SU-DHL-6 (cell line): ENCODE measurements around the gene PGAM2.

Source experiments
- H2AFZ ChIP-seq: fragments of 200-600 bp; sonication (generic); 2 replicates; pipeline ENCODE4 v1.6.1; 2014; ENCODE audit warnings: low read depth, mild to moderate bottlenecking, moderate library complexity, mixed read lengths, antibody characterized with exemption, low read length; ENCODE audit not compliant: severe bottlenecking
- H3F3A ChIP-seq: fragments of 200-600 bp; shearing (Covaris generic); 2 replicates; pipeline ENCODE4 v1.6.0; 2016; ENCODE audit warnings: antibody characterized with exemption, mild to moderate bottlenecking; ENCODE audit not compliant: insufficient read depth
- H3K27ac ChIP-seq: fragments of 200-600 bp; sonication (generic); 2 replicates; pipeline ENCODE4 v1.5.1; 2016; ENCODE audit warnings: low read depth, mild to moderate bottlenecking, low read length, moderate library complexity, mixed read lengths
- H3K27me3 ChIP-seq: fragments of 200-600 bp; sonication (generic), shearing (Covaris generic); 2 replicates; pipeline ENCODE4 v1.6.0; 2014; ENCODE audit warnings: mild to moderate bottlenecking, low read length
- H3K36me3 ChIP-seq: fragments of 200-600 bp; sonication (generic); 2 replicates; pipeline ENCODE4 v1.6.1; 2014; ENCODE audit warnings: mild to moderate bottlenecking, low read length, mixed read lengths
- H3K4me2 ChIP-seq: fragments of 300-600, 200-600 bp; shearing (Covaris generic), sonication (generic); 2 replicates; pipeline ENCODE4 v1.6.0; 2014; ENCODE audit warnings: low read length, low read depth, mild to moderate bottlenecking; ENCODE audit not compliant: poor library complexity, severe bottlenecking
- H3K4me3 ChIP-seq: fragments of 200-600 bp; sonication (generic); 2 replicates; pipeline ENCODE4 v1.5.1; 2014; ENCODE audit warnings: antibody characterized with exemption, low read length, mild to moderate bottlenecking, mixed read lengths; ENCODE audit not compliant: insufficient read depth, poor library complexity, severe bottlenecking
- H3K79me2 ChIP-seq: fragments of 200-600 bp; sonication (generic); 2 replicates; pipeline ENCODE4 v1.6.1; 2014; ENCODE audit warnings: mild to moderate bottlenecking, low read length, moderate library complexity; ENCODE audit not compliant: insufficient read depth
- H3K9ac ChIP-seq: fragments of 200-600 bp; sonication (generic); 2 replicates; pipeline ENCODE4 v1.7.0; 2014; ENCODE audit warnings: mild to moderate bottlenecking, low read length
- H3K9me2 ChIP-seq: fragments of 200-600 bp; sonication (generic); replicated peaks from 2 replicates; pipeline ENCODE4 v1.6.1; 2014; ENCODE audit warnings: low read length; ENCODE audit not compliant: insufficient read depth
- H3K9me3 ChIP-seq: fragments of 200-600 bp; sonication (generic); 2 replicates; pipeline ENCODE4 v1.6.1; 2014; ENCODE audit warnings: low read length, mixed read lengths; ENCODE audit not compliant: insufficient read depth
- H4K20me1 ChIP-seq: fragments of 200-600 bp; sonication (generic); 2 replicates; pipeline ENCODE4 v1.6.1; 2014; ENCODE audit warnings: low read depth, mild to moderate bottlenecking, antibody characterized with exemption, low read length, moderate library complexity, mixed read lengths
- EZH2phosphoT487 ChIP-seq: fragments of 200-600 bp; sonication (generic), shearing (Covaris generic); conservative IDR thresholded peaks from 2 replicates; pipeline ENCODE4 v1.6.1; 2018; ENCODE audit warnings: mild to moderate bottlenecking, antibody characterized with exemption, low read length, moderate library complexity, mixed read lengths
- TF ChIP-seq, protein P1 (sequence below): fragments of 200-600 bp; sonication (generic); IDR thresholded peaks from one replicate; pipeline ENCODE4 v1.5.1; 2017; ENCODE audit warnings: antibody characterized with exemption, mild to moderate bottlenecking, low read length, moderate library complexity; ENCODE audit not compliant: insufficient read depth, poor library complexity, severe bottlenecking

Gene PGAM2

DNA sequence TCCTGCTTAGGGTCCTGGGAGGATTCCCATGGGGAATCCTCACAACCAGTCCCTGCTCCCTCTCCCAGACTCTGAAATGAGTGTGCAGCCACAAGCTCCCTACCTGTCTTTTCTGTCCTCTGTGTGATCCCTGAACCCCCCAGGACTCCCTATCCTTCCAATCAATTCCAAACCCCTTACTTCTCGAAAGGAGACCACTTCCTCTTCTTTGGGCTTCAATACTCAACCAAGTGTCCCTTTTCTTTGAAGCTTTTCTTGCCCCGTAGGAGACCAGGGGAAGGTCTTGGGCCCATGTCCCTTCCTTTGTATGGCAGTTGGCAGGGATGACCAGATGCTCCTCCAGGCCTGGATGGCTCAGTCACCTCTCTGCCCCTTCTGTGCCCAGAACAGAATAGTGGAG lies 40.5 kb upstream of the PGAM2 start:
- no peaks in the 10 kb centered on the region for H3K79me2 ChIP-seq
- H3K4me2 ChIP-seq: no peak overlapping the region
- H3K27ac ChIP-seq: no peak overlapping the region
- H3K27me3 ChIP-seq: no peaks in the 10 kb centered on the region
- no peaks in the 10 kb centered on the region for H3F3A ChIP-seq
- H3K36me3 ChIP-seq: no peaks in the 10 kb centered on the region
- TF ChIP-seq EZH2phosphoT487: no peak
- TF ChIP-seq, protein P1, sequence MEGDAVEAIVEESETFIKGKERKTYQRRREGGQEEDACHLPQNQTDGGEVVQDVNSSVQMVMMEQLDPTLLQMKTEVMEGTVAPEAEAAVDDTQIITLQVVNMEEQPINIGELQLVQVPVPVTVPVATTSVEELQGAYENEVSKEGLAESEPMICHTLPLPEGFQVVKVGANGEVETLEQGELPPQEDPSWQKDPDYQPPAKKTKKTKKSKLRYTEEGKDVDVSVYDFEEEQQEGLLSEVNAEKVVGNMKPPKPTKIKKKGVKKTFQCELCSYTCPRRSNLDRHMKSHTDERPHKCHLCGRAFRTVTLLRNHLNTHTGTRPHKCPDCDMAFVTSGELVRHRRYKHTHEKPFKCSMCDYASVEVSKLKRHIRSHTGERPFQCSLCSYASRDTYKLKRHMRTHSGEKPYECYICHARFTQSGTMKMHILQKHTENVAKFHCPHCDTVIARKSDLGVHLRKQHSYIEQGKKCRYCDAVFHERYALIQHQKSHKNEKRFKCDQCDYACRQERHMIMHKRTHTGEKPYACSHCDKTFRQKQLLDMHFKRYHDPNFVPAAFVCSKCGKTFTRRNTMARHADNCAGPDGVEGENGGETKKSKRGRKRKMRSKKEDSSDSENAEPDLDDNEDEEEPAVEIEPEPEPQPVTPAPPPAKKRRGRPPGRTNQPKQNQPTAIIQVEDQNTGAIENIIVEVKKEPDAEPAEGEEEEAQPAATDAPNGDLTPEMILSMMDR: no peak
- no peaks in the 10 kb centered on the region for H4K20me1 ChIP-seq
- no peaks in the 10 kb centered on the region for H3K9me3 ChIP-seq
- no peaks in the 10 kb centered on the region for H3K9me2 ChIP-seq
- H2AFZ ChIP-seq: no peak overlapping the region
- no peak overlapping the region for H3K4me3 ChIP-seq
- no peak overlapping the region for H3K9ac ChIP-seq

DNA sequence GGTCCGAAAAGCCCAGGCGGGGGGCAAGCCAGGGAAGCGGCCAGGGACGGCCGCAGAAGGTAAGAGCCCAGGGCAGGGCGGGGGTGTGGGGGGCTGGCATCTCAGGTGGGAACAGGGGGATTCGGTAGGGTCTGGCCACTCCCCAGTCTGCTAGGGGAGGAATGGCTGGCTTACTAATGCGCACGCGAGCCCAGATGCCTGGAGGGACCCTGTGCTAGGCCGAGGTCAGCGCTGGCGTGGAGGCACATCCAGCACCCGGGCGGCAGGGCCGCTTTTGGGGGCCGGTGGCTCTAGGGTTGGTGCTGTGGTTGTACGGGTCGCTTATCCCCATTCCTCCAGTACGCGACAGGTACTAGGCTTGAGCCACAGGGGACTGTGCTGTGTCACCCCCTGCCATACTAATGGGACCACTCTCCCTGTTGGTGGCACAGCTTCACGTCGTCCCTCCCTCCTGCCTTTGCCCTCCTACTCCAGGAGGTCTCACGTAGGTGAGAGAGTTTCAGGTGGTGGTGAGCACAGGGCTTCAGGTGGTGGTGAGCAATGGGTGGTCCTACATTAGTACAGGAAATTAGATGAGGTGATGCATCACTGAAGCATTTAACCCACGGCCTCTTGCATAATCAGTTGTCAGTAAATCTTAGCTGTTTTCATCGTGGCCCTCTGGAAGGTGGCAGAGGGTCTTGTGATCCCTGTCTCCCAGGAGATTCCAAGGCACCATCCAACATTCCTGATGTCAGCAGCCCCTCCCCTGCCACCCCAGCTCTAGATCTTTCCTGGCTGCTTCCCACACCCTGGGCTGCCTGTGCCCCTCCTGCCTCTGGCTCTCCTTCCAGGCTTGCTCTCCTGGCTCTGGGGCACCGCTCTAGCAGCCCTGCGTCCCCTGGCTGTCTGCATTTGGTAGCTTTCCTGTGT lies 39.7 kb upstream of the PGAM2 start:
- no peaks in the 10 kb centered on the region for H3K79me2 ChIP-seq
- no peak overlapping the region for H3K4me3 ChIP-seq
- H2AFZ ChIP-seq: no peak overlapping the region
- H3K9me2 ChIP-seq: no peaks in the 10 kb centered on the region
- no peak overlapping the region for H3K9ac ChIP-seq
- H3K27ac ChIP-seq: no peak overlapping the region
- H4K20me1 ChIP-seq: no peaks in the 10 kb centered on the region
- H3K4me2 ChIP-seq: no peak overlapping the region
- no peaks in the 10 kb centered on the region for H3F3A ChIP-seq
- no peaks in the 10 kb centered on the region for H3K36me3 ChIP-seq
- no peak for TF ChIP-seq EZH2phosphoT487
- TF ChIP-seq, protein P1: no peak
- no peaks in the 10 kb centered on the region for H3K9me3 ChIP-seq
- no peaks in the 10 kb centered on the region for H3K27me3 ChIP-seq

DNA sequence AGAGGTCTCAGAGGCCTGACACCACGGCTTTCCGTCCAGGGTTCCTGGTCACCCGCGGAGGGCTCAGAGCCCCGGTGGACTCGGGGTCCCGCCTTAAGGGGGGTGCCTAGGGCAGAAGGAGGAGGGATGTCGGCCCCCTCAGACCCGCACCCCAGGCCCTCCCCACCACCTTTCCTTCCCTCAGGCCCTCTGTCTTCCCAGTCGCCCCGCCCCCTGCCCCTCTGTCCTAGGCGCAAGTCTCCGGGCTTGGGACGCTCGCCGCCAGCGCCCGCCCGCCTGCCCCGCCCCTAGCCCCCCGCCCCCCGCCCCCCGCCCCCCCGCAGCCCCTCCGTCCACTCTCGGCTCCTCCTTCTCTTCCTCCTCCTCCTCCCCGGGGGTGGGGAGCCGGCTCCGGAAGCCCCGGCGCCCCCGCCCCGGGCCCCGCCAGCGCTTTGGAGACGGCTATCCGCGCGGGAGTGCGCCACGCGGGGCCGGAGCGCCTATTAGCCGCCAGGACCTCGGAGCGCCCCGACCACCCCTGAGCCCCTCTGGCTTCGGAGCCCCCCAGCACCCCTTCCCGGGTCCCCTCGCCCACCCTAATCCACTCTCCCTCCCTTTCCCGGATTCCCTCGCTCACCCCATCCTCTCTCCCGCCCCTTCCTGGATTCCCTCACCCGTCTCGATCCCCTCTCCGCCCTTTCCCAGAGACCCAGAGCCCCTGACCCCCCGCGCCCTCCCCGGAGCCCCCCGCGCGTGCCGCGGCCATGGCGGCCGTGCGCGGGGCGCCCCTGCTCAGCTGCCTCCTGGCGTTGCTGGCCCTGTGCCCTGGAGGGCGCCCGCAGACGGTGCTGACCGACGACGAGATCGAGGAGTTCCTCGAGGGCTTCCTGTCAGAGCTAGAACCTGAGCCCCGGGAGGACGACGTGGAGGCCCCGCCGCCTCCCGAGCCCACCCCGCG lies 38.8 kb upstream of the PGAM2 start, which contains the start of gene AEBP1:
Gene AEBP1 (plus strand): TSS at position 423 of the 937 bp plus-strand sequence. CDS start 321 bp downstream, at position 744.
- Histone ChIP-seq H3K79me2 (no peaks in the 10 kb centered on the region), H3K9ac (no peak within 1 kb of the TSS), H3K9me3 (no peaks in the 10 kb centered on the region), H3K27me3 (no peaks in the 10 kb centered on the region), H3K4me2 (no peak within 1 kb of the TSS), H3K9me2 (no peaks in the 10 kb centered on the region), H3K4me3 (no peak within 1 kb of the TSS), H3F3A (no peaks in the 10 kb centered on the region), H3K27ac (no peak within 1 kb of the TSS), H3K36me3 (no peaks in the 10 kb centered on the region), H4K20me1 (no peaks in the 10 kb centered on the region), H2AFZ (no peak within 1 kb of the TSS)
- TF ChIP-seq, protein P1: no peak
- TF ChIP-seq EZH2phosphoT487: no peak
